ENCODE results near the gene DNAJC1.

DNA sequence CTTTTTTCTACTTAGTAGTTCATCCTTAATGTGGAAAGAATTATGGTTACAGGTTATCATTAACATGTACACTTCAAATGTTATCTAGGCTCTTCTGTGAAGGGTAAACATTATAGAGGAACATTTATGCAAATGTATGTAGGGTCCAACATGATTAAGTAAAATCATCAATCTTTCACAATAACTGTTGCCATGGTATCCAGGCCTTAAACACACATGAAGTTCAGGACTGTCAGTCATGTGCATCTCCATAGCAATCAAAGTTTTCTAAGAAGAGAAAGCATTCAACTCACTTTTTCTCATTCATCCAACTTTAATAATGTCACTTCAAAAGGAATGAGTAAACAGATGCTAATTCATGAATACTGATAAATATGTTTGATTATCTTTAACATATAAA lies 83.6 kb downstream of the DNAJC1 start:
- TF ChIP-seq, protein P1, sequence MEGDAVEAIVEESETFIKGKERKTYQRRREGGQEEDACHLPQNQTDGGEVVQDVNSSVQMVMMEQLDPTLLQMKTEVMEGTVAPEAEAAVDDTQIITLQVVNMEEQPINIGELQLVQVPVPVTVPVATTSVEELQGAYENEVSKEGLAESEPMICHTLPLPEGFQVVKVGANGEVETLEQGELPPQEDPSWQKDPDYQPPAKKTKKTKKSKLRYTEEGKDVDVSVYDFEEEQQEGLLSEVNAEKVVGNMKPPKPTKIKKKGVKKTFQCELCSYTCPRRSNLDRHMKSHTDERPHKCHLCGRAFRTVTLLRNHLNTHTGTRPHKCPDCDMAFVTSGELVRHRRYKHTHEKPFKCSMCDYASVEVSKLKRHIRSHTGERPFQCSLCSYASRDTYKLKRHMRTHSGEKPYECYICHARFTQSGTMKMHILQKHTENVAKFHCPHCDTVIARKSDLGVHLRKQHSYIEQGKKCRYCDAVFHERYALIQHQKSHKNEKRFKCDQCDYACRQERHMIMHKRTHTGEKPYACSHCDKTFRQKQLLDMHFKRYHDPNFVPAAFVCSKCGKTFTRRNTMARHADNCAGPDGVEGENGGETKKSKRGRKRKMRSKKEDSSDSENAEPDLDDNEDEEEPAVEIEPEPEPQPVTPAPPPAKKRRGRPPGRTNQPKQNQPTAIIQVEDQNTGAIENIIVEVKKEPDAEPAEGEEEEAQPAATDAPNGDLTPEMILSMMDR (IDR thresholded peaks at IDR 0.05; ENCODE audit: extremely low read depth in 1 of 2, insufficient read depth in 1 of 2, low read depth in 1 of 2, low read length in 2 of 2), result no peak
- TF ChIP-seq EZH2 (IDR thresholded peaks at IDR 0.05; ENCODE audit: borderline replicate concordance, low read depth, low read length, severe bottlenecking) (no peak), MYC (IDR thresholded peaks at IDR 0.05; ENCODE audit: low read depth, low read length) (no peak), POLR2A (IDR thresholded peaks at IDR 0.05; ENCODE audit: low read depth, low read length) (no peak), POLR2AphosphoS5 (IDR thresholded peaks at IDR 0.05; ENCODE audit: insufficient read depth, low read depth, low read length) (no peak), GATA2 (IDR thresholded peaks at IDR 0.05; ENCODE audit: insufficient read depth, insufficient read length, low read depth, low read length) (no peak)
- TF ChIP-seq, protein P2, sequence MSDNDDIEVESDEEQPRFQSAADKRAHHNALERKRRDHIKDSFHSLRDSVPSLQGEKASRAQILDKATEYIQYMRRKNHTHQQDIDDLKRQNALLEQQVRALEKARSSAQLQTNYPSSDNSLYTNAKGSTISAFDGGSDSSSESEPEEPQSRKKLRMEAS (IDR thresholded peaks at IDR 0.05; ENCODE audit: insufficient read depth, insufficient read length), result no peak

Data from endothelial cell of umbilical vein (primary cell).